Peyer's patch (tissue), 4 donors: ENCODE results near the gene SMAD6.

Experiments used
- CTCF ChIP-seq, 6 experiments: fragments of 450-650 bp in 4 of 6; fragments of 200-600 bp in 2 of 6; sonication (generic) in 1 of 6; IDR thresholded peaks; one replicate each; pipeline ENCODE4 v1.5.1; 2017 to 2019; ENCODE audit warnings: antibody characterized with exemption in 6 of 6, mild to moderate bottlenecking in 3 of 6, moderate library complexity in 1 of 6
- POLR2A ChIP-seq, 2 donors: fragments of 450-650 bp; IDR thresholded peaks; one replicate each; pipeline ENCODE4 v1.5.1; 2017; ENCODE audit warnings: antibody characterized with exemption in 2 of 2, mild to moderate bottlenecking in 2 of 2, moderate library complexity in 2 of 2

GRCh38 chr15:66785637-66786036, 83.6 kb downstream of the SMAD6 start:
- TF ChIP-seq POLR2A (IDR thresholded peaks at IDR 0.05) (no peak), CTCF (IDR thresholded peaks at IDR 0.05) (no peak)
